Natural killer cell (primary cell): Measurements from ENCODE around the gene FRMPD1. TPM values are rescaled to one million over a fixed set of nuclear protein-coding genes. Genes with fewer than 3 reads are reported as not detected.

Experiments used
- ATAC-seq, 3 donors: fragments of 150-1000 bp in 2 of 3; fragments of 200-7000 bp in 1 of 3; cut with Tn5 transposase; 1 replicate in 1 of 3; 2 replicates in 2 of 3; pipeline ENCODE4 v1.10.0; 2021; ENCODE audit warnings: mild to moderate bottlenecking in 2 of 3, moderate library complexity in 2 of 3
- DNase-seq, 2 donors: peaks; one replicate each; pipeline versions ENCODE4 v3.0.0 to v3.0.0-alpha.2; 2013 to 2021; ENCODE audit warnings: mixed read lengths in 1 of 2
- H3K27ac ChIP-seq: one replicate; pipeline ENCODE4 v1.5.1; 2013; ENCODE audit warnings: mild to moderate bottlenecking, low read length
- H3K27me3 ChIP-seq: one replicate; pipeline ENCODE4 v1.6.1; 2013; ENCODE audit warnings: low read length; ENCODE audit not compliant: control insufficient read depth, insufficient read depth
- H3K36me3 ChIP-seq: one replicate; pipeline ENCODE4 v1.6.1; 2013; ENCODE audit warnings: low read length; ENCODE audit not compliant: control insufficient read depth, insufficient read depth
- H3K4me1 ChIP-seq: one replicate; pipeline ENCODE4 v1.6.1; 2013; ENCODE audit warnings: low read length; ENCODE audit not compliant: control insufficient read depth, insufficient read depth
- H3K4me3 ChIP-seq: one replicate; pipeline ENCODE4 v1.5.1; 2013; ENCODE audit warnings: low read length
- H3K9me3 ChIP-seq: one replicate; pipeline ENCODE4 v1.6.1; 2013; ENCODE audit warnings: low read length; ENCODE audit not compliant: control insufficient read depth, insufficient read depth
- H3K27ac Mint-ChIP-seq, 2 donors: one replicate each; pipeline ENCODE4 v1.8.0; 2022; ENCODE audit warnings: mild to moderate bottlenecking in 2 of 2, mixed read lengths in 2 of 2, moderate library complexity in 1 of 2
- H3K27me3 Mint-ChIP-seq, 2 donors: one replicate each; pipeline ENCODE4 v1.8.0; 2022; ENCODE audit warnings: low read depth in 2 of 2, mixed read lengths in 2 of 2
- H3K36me3 Mint-ChIP-seq: one replicate; pipeline ENCODE4 v1.8.0; 2022; ENCODE audit warnings: mixed read lengths
- H3K4me1 Mint-ChIP-seq, 2 donors: one replicate each; pipeline ENCODE4 v1.8.0; 2022; ENCODE audit warnings: mixed read lengths in 2 of 2
- H3K4me3 Mint-ChIP-seq: one replicate; pipeline ENCODE4 v1.8.0; 2022; ENCODE audit warnings: mild to moderate bottlenecking, moderate library complexity, mixed read lengths
- H3K9me3 Mint-ChIP-seq, 2 donors: one replicate each; pipeline ENCODE4 v1.8.0; 2022; ENCODE audit warnings: mixed read lengths in 2 of 2
- CTCF ChIP-seq: fragments of 200-600 bp; IDR thresholded peaks from one replicate; pipeline ENCODE4 v1.8.0; 2022; ENCODE audit warnings: antibody characterized with exemption
- WGBS: methylation state at CpG from one replicate; pipeline ENCODE4 v1.1.7; 2013; ENCODE audit warnings: missing lambda C conversion rate; ENCODE audit not compliant: insufficient coverage; 5-methylcytosine and 5-hydroxymethylcytosine counted together
- intact Hi-C: fragments of 100-400 bp; cut with micrococcal nuclease; formaldehyde crosslinking; loops from one replicate; pipeline ENCODE4 v1.14.2; 2022
- total RNA-seq, 4 donors: library from RNA; stranded (reverse); fragments of 120-200 nt in 1 of 4; gene quantifications; one replicate each; pipeline versions ENCODE4 v1.2.3 to v1.2.4, GENCODE V29; 2013 to 2022

FRMPD1 gene
- total RNA-seq, 3 donors from 2014 or later (not counting 1 experiment from before 2014, with no cell fraction given), result not detected

GRCh38 chr9:37619806-37620205 lies 30.9 kb upstream of the FRMPD1 start:
- intact Hi-C loops, result no loop called here
- H3K27ac ChIP-seq, result no peak overlapping the region
- Mint-ChIP-seq H3K36me3 (no peaks in the 10 kb centered on the region), H3K27ac (no peak overlapping the region), H3K4me3 (no peak overlapping the region), H3K27me3 (no peaks in the 10 kb centered on the region), H3K9me3 (no peaks in the 10 kb centered on the region), H3K4me1 (no peaks in the 10 kb centered on the region)
- no peak for DNase-seq
- H3K27me3 ChIP-seq, result no peaks in the 10 kb centered on the region
- no peak overlapping the region for H3K4me3 ChIP-seq
- TF ChIP-seq CTCF, result no peak
- no peak for ATAC-seq
- no peaks in the 10 kb centered on the region for H3K36me3 ChIP-seq
- no peaks in the 10 kb centered on the region for H3K4me1 ChIP-seq
- H3K9me3 ChIP-seq, result no peaks in the 10 kb centered on the region
- 90% methylated on average over 3 of the region's 3 CpGs for WGBS

GRCh38 chr9:37620396-37620795 lies 30.4 kb upstream of the FRMPD1 start:
- no peak for TF ChIP-seq CTCF
- Mint-ChIP-seq H3K9me3 (no peaks in the 10 kb centered on the region), H3K36me3 (no peaks in the 10 kb centered on the region), H3K4me1 (no peaks in the 10 kb centered on the region), H3K4me3 (no peak overlapping the region), H3K27me3 (no peaks in the 10 kb centered on the region), H3K27ac (no peak overlapping the region)
- Histone ChIP-seq H3K4me1 (no peaks in the 10 kb centered on the region), H3K9me3 (no peaks in the 10 kb centered on the region), H3K36me3 (no peaks in the 10 kb centered on the region), H3K27ac (no peak overlapping the region), H3K4me3 (no peak overlapping the region), H3K27me3 (no peaks in the 10 kb centered on the region)
- DNase-seq, result no peak
- WGBS, result no CpG with 5 or more reads among the region's 1 CpG
- no peak for ATAC-seq
- intact Hi-C loops, result no loop called here

- DNase-seq (no peak), ATAC-seq (no peak)
- Mint-ChIP-seq H3K4me1 (no peaks in the 10 kb centered on the region), H3K36me3 (no peaks in the 10 kb centered on the region), H3K4me3 (no peak overlapping the region), H3K9me3 (no peaks in the 10 kb centered on the region), H3K27me3 (no peaks in the 10 kb centered on the region), H3K27ac (no peak overlapping the region)
- intact Hi-C loops, result no loop called here
- no peaks in the 10 kb centered on the region for H3K36me3 ChIP-seq
- 54% methylated on average over 9 of the region's 9 CpGs for WGBS
- no peak for TF ChIP-seq CTCF
- no peak overlapping the region for H3K27ac ChIP-seq
- H3K27me3 ChIP-seq, result no peaks in the 10 kb centered on the region
- no peaks in the 10 kb centered on the region for H3K4me1 ChIP-seq
- H3K4me3 ChIP-seq, result no peak overlapping the region
- H3K9me3 ChIP-seq, result no peaks in the 10 kb centered on the region
These were observed 29.3 kb upstream of the FRMPD1 start for GRCh38 chr9:37621273-37622121.

- H3K27me3 ChIP-seq, result no peaks in the 10 kb centered on the region
- no peak overlapping the region for H3K27ac ChIP-seq
- H3K36me3 Mint-ChIP-seq, result no peaks in the 10 kb centered on the region
- H3K27me3 Mint-ChIP-seq, result no peaks in the 10 kb centered on the region
- intact Hi-C loops, result no loop called here
- H3K4me1 ChIP-seq, result no peaks in the 10 kb centered on the region
- no peak overlapping the region for H3K4me3 Mint-ChIP-seq
- H3K4me1 Mint-ChIP-seq, result no peaks in the 10 kb centered on the region
- TF ChIP-seq CTCF, result no peak
- H3K36me3 ChIP-seq, result no peaks in the 10 kb centered on the region
- no peak overlapping the region for H3K27ac Mint-ChIP-seq
- no peaks in the 10 kb centered on the region for H3K9me3 ChIP-seq
- DNase-seq (no peak), ATAC-seq (no peak)
- 94% methylated on average over 4 of the region's 4 CpGs for WGBS
- H3K9me3 Mint-ChIP-seq, result no peaks in the 10 kb centered on the region
- no peak overlapping the region for H3K4me3 ChIP-seq
These were observed 28.3 kb upstream of the FRMPD1 start for GRCh38 chr9:37622462-37622861.
